Kidney capillary endothelial cell (primary cell): ENCODE measurements around the gene DENND5A.
"Not testable (repeated sequence)": the region's sequence is repeated elsewhere in the genome, so short reads cannot be mapped to it uniquely, and the experiment has no call there.

Source experiments
- DNase-seq: peaks from one replicate; pipeline ENCODE4 v3.0.0-alpha.2; 2018; ENCODE audit warnings: low spot score

DENND5A gene

GRCh38 chr11:9264316-9265210 lies 587 bp downstream of the DENND5A start:
- DNase-seq = peak; percentile 68

DNA sequence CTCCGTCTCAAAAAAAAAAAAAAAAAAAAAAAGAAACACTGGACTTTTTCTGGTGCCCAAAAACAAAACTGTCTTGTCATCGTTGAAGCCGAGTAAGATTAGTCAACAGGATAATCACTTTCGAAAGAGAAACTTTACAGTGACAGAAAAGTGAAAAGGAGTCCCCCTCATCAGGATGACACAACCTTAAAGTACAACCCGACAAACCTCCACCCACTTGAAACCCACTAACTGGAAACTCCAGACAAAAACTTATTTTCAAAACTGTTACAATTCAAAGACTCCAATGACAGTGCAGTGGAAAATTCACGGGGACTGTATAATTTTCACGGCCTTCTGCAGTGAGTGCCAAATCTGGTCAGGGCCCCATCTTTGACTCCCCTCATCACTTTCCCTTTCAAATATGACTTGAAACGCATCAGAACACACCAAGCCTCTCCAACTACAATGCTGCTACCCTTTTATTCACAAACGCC lies 1.3 kb downstream of the DENND5A start:
- DNase-seq = peak; percentile 41

DNA sequence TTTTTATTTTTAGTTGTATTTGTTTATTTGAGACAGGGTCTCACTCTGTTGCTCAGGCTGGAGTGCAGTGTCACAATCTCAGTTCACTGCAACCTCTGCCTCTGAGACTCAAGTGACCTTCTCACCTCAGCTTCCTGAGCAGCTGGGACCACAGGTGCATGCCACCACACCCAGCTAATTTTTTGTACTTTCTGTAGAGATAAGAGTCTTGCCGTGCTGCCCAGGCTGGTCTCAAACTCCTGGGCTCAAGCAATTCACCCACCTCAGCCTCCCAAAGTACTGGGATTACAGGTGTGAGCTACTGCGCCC lies 4.4 kb downstream of the DENND5A start:
- DNase-seq = not testable (repeated sequence)

DNA sequence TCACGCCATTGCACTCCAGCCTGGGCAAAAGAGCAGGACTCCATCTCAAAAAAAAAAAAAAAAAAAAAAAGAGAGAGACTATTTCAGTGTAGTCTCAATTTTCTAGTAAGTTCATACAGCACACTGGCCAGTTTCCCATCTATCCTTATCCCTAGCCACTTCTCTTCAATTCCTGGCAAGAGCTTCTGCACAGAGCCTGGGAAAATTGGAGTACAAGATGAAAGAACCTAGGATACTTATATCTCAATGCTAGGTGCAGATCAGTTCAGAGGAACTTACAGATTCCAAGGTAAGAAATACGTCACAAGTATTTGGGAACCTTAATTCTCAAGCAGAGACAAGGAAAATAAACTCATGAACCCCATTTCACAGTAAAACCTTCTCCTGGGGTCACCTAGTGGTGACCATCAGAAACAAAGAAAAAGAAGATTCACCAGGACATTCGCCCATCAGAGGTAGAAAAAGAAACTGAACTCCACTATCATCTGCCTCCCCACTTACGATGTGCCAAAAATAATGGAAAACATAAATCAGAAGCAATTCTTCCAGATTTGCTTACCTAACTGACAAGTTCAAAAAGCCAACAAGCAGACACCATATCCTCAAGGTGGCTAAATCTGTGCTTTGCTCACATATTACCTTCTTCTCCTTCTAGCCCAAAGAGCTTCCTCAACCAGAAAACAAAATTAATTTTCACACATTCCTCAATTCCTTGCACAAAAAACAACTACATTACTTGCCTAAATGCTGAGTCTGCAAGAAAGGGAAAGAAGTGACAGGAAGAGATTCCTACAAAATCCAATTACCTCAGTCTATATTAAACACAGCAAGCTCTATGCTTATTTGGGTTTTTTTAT lies 4.9 kb downstream of the DENND5A start:
- DNase-seq = no peak

DNA sequence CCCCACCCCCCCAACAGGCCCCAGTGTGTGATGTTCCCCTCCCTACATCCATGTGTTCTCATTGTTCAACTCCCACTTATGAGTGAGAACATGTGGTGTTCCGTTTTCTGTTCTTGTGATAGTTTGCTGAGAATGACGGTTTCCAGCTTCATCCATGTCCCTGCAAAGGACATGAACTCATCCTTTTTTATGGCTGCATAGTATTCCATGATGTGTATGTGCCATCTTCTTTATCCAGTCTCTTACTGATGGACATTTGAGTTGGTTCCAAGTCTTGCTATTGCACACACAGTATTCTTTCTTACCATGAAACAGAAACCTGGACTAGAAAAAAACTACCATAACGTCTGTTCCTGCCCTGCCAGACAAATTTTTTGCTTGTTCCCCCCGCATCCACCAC lies 6.9 kb downstream of the DENND5A start:
- DNase-seq = not testable (repeated sequence)

DNA sequence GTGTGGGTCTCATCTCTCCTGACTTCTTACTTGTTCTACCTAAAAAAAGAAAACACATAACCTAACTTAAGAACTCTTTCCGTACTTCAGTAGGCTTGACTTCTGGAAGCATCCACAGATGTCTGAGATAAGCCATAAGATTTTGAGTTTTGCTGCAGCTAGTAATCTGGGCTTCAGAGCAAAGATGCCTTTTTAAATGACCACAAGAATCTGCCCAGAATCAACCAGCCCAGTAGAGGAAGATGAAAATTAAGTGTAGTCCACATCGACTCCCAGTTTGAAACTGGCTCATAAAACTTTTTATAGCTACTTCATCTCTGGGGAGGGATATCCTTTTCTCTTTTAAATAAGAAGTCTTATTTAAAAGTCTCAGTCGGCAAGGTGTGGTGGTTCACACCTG lies 10.7 kb downstream of the DENND5A start:
- no peak for DNase-seq

DNA sequence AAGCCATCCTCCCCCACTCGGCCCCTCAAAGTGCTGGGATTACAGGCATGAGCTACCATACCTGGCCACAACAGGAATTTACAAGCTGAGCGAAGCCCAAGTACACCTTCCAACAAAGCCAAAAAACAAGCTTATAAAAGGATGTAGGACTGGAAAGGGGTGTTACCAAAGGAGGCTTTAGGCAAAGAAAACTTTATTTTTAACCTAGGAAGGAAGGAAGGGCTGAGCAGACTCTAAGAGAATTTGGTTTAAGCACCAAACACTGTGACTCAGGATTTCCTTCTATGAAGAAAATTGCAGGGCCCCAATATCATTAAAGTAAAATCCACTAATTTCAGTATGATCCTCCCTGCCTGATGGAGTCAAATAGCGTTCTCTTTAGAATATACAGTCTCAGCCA lies 12.1 kb downstream of the DENND5A start:
- DNase-seq = peak; percentile 48

- no peak for DNase-seq
These were observed 13.8 kb downstream of the DENND5A start for GRCh38 chr11:9251311-9251710.

DNA sequence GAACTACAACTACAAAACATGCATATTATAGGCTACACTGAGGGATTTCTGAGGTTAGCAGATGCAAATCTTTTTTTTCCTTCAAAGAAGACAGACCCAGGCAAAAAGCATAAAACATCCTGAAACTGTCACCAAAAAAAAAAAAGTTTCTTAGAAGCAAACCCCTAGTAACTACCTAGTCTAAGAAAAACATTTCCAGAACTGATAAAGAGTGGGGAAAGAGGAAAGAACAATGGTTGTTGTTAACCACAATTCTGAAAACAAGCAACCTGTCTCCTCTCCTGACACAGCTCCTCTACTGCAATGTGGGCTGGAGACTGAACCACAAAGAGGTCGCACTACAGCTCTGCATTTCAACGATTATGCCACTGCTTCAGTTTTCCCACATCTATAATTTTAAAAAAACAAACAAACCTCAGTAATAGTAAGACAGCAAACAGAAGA lies 15.0 kb downstream of the DENND5A start:
- DNase-seq = no peak

DNA sequence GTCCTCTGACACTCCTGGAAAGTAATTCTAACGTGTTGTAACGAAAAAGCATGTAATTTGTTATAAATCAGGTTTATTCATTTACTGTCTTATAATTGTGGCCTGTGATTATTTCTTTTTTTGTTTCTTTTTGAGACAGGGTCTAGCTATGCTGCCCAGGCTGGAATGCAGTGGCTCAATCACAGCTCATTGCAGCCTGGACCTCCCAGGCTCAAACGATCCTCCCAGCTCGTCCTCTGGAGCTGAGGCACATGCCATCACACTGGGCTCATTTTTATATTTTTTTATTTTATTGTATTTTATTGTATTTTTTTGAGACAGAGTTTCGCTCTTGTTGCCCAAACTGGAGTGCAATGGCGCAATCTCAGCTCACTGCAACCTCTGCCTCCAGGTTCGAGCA lies 15.9 kb downstream of the DENND5A start:
- DNase-seq = no peak

DNA sequence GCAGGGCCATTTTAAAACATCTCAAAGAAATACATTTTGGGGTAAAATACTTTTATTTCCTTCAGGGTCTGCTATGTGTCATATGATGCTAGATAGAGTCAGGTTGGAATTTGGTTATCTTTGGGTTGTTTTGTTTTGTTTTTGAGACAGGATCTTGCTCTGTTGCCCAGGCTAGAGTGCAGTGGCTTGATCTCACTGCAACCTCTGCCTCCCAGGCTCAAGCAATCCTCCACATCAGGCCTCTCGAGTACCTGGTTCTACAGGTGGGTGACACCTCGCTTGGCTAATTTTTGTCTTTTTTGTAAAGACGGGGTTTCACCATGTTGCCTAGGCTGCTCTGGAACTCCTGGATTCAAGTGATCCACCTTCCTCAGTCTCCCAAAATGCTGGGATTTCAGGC lies 17.3 kb downstream of the DENND5A start:
- no peak for DNase-seq

GRCh38 chr11:9236242-9236641 lies 28.9 kb downstream of the DENND5A start:
- not testable (repeated sequence) for DNase-seq

GRCh38 chr11:9232482-9232881 lies 32.7 kb downstream of the DENND5A start:
- DNase-seq = no peak

GRCh38 chr11:9231848-9232177 lies 33.3 kb downstream of the DENND5A start:
- DNase-seq = no peak

DNA sequence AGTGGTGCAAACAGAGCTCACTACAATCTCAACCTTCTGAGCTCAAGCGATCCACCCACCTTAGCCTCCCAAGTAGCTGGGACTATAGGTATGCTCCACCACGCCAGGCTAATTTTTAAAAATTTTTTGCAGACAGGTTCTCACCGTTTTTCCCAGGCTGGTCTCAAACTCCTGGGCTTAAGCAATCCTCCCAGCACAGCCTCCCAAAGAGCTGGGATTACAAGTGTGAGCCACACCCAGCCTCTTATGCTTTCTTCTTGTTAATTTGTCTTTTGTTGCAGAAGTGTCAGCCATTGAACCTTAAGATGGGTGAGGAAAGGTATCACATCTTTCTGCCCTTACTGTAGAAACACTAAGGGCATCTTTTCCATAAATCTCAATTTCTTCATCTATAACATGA lies 34.9 kb downstream of the DENND5A start:
- no peak for DNase-seq

DNA sequence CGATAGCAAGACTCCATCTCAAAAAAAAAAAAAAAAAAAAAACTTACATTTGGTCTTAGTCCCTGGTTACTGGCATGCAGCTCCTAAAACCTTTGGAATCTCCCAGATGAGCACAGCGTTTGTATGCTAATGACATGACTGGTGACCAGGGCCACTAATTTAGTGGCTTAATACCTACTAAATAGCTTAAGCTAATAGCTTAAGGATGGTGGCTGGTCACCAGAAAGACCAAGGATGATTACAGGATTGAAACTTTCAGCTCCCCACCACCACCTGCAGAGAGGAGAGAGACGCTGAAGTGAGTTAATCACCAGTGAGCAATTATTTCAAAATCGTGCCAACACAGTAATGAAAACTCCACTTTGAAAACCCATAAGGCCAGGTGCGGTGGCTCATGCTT lies 37.1 kb downstream of the DENND5A start:
- no peak for DNase-seq

DNA sequence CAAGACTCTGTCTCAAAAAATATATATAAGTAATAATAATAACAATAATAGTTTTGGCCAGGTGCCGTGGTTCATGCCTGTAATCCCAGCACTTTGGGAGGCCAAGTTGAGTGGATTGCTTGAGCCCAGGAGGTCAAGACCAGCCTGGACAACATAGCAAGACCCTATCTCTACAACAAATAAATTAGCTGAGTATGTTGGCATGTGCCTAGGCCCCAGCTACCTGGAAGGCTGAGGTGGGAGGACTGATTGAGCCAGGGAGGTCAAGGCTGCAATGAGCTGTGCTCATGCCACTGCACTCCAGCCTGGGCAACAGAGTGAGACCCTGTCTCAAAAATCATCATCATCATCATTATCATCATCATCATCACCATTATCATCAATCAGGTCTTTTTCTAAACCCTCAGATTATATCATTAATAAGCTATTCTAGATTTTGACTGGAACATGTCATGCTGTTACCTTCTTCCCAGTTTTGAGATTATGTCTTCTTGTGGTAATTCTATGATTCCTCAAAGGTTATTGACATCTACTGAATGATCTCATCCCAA lies 39.3 kb downstream of the DENND5A start:
- DNase-seq = no peak

DNA sequence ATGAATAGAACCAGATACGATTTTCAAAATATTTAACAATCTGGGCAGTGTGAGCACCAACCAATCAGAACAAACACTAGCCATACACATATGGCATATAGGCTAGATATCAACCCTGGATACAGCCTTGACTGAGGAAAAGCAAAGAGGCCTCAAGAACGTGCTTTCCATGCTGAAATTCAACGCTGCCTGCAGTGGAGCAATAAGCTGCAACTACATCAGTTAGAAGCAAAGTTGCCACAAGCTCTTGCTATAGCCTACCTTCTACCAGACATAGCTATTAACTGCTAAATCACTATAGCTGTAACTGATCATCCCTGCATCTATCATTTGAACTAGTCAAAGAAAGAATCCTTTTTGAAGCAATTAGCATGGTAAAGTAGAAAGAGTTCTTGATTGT lies 42.5 kb downstream of the DENND5A start:
- no peak for DNase-seq

DNA sequence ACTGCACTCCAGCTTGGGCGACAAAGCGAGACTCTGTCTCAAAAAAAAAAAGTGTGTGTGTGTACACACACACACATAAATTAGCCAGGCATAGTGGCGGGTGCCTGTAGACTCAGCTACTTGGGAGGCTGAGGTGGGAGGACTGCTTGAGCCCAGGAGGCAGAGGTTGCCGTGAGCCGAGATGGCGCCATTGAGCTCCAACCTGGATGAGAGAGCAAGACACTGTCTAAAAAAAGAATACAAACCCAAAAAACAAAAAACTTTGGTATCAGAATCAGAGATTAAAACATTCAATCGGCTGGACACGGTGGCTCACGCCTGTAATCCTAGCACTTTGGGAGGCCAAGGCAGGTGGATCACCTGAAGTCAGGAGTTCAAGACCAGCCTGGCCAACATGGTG lies 44.3 kb downstream of the DENND5A start:
- not testable (repeated sequence) for DNase-seq

DNA sequence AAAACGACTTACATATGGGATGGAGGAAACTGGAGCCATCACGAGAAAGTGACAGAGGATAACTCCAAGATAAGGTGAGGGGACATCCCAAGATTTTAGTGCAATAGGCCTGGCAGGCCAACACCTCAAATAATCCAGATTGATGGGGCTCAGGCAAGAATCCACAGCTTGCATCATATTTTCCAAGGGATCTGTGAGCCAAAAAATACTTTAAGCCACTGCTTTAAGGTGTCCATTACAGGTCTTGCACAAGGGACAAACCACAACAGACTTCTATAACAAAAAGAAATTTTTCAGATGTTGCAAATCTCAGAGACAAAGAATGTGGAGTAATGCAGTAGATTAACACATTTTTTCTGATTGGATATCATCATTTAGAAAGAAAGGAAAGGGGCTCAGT lies 45.6 kb downstream of the DENND5A start:
- DNase-seq = no peak

GRCh38 chr11:9219115-9219514 lies 46.0 kb downstream of the DENND5A start:
- no peak for DNase-seq

DNA sequence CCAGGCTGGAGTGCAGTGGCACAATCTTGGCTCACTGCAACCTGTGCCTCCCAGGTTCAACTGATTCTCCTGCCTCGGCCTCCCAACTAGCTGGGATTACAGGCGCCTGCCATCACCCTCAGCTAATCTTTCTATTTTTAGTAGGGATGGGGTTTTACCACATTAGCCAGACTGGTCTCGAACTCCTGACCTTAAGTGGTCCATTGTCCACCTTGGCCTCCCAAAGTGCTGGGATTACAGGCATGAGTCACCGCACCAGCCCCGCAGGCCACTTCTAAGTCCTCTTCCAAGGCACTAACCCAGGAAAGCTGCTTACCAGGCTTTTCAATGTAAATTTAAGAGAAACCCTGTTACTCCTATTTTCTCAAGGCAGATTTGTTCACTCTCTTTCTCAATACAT lies 50.4 kb downstream of the DENND5A start:
- DNase-seq = no peak

DNA sequence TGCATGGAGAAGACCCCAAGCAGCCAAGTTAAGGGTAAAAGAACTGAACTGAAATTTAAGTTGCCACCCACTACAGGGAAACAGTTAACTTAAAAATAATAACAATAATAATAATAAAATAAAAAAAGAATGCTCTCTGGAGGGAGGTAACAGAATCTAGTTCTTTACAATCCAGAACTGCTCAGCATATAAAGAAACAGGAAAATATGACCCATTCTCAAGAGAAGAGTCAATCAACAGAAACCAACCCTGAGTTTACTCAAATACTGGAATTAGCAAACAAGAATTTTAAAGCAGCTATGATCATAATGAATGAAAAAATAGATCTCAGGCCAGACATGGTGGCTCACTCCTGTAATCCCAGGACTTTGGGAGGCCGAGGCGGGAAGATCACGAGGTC lies 53.8 kb downstream of the DENND5A start:
- DNase-seq = no peak
